ENCODE measurements around the gene SLC16A12. TPM values are rescaled to one million over a fixed set of nuclear protein-coding genes. Genes with fewer than 3 reads are reported as not detected.

Gene SLC16A12
- total and polyA plus RNA-seq, 5 donors: 2.7 to 7.2 (median 4.4) TPM

DNA sequence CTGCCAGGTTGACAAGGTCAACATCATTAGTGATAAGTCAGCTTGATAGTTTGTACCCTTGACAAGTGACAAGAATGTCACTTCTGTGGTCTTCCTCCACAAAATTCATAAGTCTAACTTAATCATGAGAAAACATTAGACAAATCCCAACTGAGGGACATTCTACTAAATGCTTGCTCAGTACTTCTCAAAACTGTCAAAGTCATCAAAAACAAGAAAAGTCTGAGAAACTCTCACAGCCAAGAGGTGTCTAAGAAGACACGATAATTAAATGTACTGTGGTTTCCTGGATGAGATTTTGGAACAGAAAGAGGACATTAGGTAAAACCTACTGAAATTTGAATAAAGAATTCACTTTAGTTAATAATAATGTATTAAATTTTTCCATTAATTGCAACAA is 29.8 kb upstream of the SLC16A12 start:
- DNase-seq (no peak), ATAC-seq (no peak)
- Histone ChIP-seq H3K4me1 (ENCODE audit: control insufficient read depth, insufficient read depth, low read length) (no peaks in the 10 kb centered on the region), H3K4me3 (ENCODE audit: low read length) (no peak overlapping the region), H3K9me3 (ENCODE audit: control insufficient read depth, low read length) (no peaks in the 10 kb centered on the region), H3K27me3 (ENCODE audit: control insufficient read depth, insufficient read depth) (no peaks in the 10 kb centered on the region), H3K27ac (ENCODE audit: low read length) (no peak overlapping the region)
- intact Hi-C loops (cut with DNase I): no loop called here
- 66% methylated on average over 1 of the region's 1 CpG for WGBS

DNA sequence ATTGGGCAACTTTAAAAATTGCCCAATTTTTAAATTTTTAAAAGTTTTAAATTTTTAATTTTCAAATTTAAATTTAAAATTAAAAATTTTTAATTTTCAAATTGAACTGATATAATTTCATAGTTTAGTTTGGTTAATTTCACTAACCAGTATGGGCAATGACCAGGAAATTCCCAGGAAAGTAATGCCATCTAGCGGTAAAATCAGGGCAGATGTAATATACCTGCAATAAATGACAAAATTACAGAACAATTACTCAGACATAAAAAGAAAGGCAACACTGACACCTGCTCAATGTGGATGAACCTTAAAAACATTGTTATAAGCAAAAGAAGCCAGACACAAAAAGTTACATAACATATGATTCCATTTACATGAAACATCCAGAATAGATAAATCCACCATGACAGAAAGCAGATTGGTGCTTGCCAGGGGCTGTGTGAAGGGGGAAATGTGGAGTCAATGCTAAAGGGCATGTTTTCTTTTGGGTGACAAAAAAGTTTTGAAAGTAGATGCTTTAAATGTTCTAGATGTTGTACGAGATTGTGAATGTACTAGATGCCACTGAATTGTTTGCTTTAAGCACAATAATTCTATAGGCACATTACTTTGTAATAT is 28.6 kb upstream of the SLC16A12 start:
- no peak for DNase-seq
- intact Hi-C loops (cut with DNase I): loop anchor here in 1 of 4 donors (5.0 kb wide), 1 partner anchor 137 kb away; no protein-coding TSS in a partner anchor
- Histone ChIP-seq H3K4me1 (ENCODE audit: control insufficient read depth, insufficient read depth, low read length) (no peaks in the 10 kb centered on the region), H3K27ac (ENCODE audit: low read length) (no peak overlapping the region), H3K4me3 (ENCODE audit: low read length) (no peak overlapping the region), H3K27me3 (ENCODE audit: control insufficient read depth, insufficient read depth) (no peaks in the 10 kb centered on the region), H3K9me3 (ENCODE audit: control insufficient read depth, low read length) (no peaks in the 10 kb centered on the region)
- 20% methylated on average over 2 of the region's 2 CpGs for WGBS
- ATAC-seq: peak in 1 of 2 donors; percentile 62

GRCh38 chr10:89563311-89563710 is 27.9 kb upstream of the SLC16A12 start:
- WGBS: 99% methylated on average over 3 of the region's 3 CpGs
- DNase-seq: no peak
- no peaks in the 10 kb centered on the region for H3K9me3 ChIP-seq (ENCODE audit: control insufficient read depth, low read length)
- no peak overlapping the region for H3K4me3 ChIP-seq (ENCODE audit: low read length)
- intact Hi-C loops (cut with DNase I): loop anchor here in 1 of 4 donors (5.0 kb wide), 1 partner anchor 136 kb away; no protein-coding TSS in a partner anchor
- no peak for ATAC-seq
- H3K27ac ChIP-seq (ENCODE audit: low read length): no peak overlapping the region
- H3K27me3 ChIP-seq (ENCODE audit: control insufficient read depth, insufficient read depth): no peaks in the 10 kb centered on the region
- H3K4me1 ChIP-seq (ENCODE audit: control insufficient read depth, insufficient read depth, low read length): no peaks in the 10 kb centered on the region

GRCh38 chr10:89556600-89556999 is 21.2 kb upstream of the SLC16A12 start:
- H3K4me3 ChIP-seq (ENCODE audit: low read length): no peak overlapping the region
- WGBS: 76% methylated on average over 1 of the region's 1 CpG
- DNase-seq: no peak
- H3K27ac ChIP-seq (ENCODE audit: low read length): no peak overlapping the region
- intact Hi-C loops (cut with DNase I): loop anchor here in 2 of 4 donors (5.0 kb wide), 1 partner anchor 129 kb away; no protein-coding TSS in a partner anchor
- no peaks in the 10 kb centered on the region for H3K9me3 ChIP-seq (ENCODE audit: control insufficient read depth, low read length)
- no peaks in the 10 kb centered on the region for H3K27me3 ChIP-seq (ENCODE audit: control insufficient read depth, insufficient read depth)
- no peaks in the 10 kb centered on the region for H3K4me1 ChIP-seq (ENCODE audit: control insufficient read depth, insufficient read depth, low read length)
- no peak for ATAC-seq

DNA sequence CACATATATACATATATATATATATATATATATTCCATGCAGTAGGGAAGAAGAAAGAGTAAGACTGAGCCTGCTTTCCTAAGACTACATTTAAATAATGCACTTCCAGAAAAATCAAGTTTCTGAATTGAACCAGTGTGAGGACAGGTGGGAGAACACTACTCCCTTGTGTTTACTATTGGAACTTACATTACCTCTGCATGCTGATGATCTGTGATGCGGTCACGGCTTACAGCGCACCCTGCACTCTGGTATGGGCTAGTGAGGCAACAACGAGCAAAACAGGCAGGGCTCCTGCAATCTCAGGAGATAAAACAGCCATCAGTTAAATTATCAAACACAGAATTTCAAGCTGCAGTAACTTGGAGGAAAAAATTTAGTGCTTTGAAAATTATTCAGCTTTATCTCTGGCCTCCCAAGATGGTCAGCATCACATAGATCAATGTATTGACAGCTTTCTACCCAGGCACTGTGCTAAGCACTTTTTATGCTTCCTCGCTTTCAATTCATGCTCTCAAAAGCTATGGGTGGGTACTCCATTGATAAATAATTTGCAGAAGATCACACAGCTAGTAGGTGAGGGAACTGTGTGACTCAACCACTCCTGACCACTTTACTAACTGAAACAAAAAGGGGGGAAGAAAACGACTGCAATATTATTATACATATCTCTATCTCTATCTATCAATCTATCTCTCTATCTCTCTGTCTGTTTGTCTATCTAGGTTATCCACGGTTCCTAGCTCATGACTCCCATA is 20.5 kb upstream of the SLC16A12 start:
- H3K4me3 ChIP-seq (ENCODE audit: low read length): no peak overlapping the region

DNA sequence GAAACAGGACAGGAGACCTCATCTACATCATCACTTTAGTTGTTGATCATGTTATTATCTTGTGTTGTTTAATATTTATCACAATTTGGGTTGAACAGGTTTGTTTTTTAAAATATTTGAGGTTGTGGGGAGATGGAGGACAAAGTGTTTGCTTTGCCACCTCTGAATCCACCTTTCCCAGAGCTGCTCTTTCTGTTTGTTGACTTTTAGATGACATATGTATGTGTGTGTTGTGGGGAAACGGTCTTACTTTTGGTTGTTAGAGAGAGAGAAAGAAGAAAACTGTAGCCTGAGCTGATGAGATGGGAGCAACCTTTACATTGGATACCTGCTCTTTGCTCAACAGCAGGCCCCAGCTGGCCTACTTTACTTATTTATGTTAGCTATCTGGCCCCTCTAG is 19.0 kb upstream of the SLC16A12 start:
- H3K27me3 ChIP-seq (ENCODE audit: control insufficient read depth, insufficient read depth): no peaks in the 10 kb centered on the region
- 90% methylated on average over 1 of the region's 1 CpG for WGBS
- no peak overlapping the region for H3K27ac ChIP-seq (ENCODE audit: low read length)
- ATAC-seq: no peak
- intact Hi-C loops (cut with DNase I): loop anchor here in 1 of 4 donors (5.0 kb wide), 1 partner anchor 77 kb away; no protein-coding TSS in a partner anchor
- no peaks in the 10 kb centered on the region for H3K9me3 ChIP-seq (ENCODE audit: control insufficient read depth, low read length)
- H3K4me3 ChIP-seq (ENCODE audit: low read length): no peak overlapping the region
- H3K4me1 ChIP-seq (ENCODE audit: control insufficient read depth, insufficient read depth, low read length): no peaks in the 10 kb centered on the region
- no peak for DNase-seq

More for the DNA sequence above, 20.5 kb upstream of the SLC16A12 start:
- ATAC-seq (peak; percentile 52 to 58), DNase-seq (no peak)
- Histone ChIP-seq H3K4me1 (ENCODE audit: control insufficient read depth, insufficient read depth, low read length) (no peaks in the 10 kb centered on the region), H3K9me3 (ENCODE audit: control insufficient read depth, low read length) (no peaks in the 10 kb centered on the region), H3K27ac (ENCODE audit: low read length) (no peak overlapping the region), H3K27me3 (ENCODE audit: control insufficient read depth, insufficient read depth) (no peaks in the 10 kb centered on the region)
- intact Hi-C loops (cut with DNase I): loop anchor here in 2 of 4 donors (5.0 kb wide), 1 partner anchor 129 kb away; no protein-coding TSS in a partner anchor
- 75% methylated on average over 7 of the region's 7 CpGs for WGBS

DNA sequence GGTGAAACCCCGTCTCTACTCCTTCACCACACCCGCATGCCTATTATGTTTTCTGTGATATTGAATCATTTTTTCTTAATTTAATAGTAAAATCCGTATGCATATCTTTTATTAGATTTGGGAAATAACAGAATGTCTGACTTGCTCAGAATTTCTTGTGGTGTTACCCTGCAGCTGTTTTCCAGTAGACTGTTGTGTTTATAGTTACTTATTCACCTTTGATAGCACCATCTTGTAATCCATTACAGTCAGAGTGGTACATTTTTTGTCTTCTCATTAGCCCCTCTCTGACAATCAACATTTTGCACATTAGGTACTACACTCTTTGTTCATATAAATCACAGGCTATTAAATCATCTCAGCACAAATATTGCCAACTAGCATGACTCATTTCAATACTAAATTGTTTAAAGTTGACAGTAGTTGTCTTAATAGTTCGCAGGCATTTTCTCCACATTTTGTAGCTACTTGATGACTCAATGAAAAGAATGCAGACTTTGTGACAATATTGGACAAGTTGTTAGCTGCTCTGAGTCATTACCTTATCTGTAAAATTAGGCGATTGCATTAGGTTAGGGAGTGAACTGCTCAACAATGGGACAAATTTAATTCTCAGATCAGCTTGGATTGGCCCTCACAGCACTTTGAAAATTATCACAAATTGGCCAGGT is 17.8 kb upstream of the SLC16A12 start:
- no peak overlapping the region for H3K4me3 ChIP-seq (ENCODE audit: low read length)
- no peak overlapping the region for H3K27ac ChIP-seq (ENCODE audit: low read length)
- ATAC-seq: peak; percentile 63 to 79
- intact Hi-C loops (cut with DNase I): loop anchor here in 1 of 4 donors (5.0 kb wide), 1 partner anchor 76 kb away; no protein-coding TSS in a partner anchor
- no peaks in the 10 kb centered on the region for H3K4me1 ChIP-seq (ENCODE audit: control insufficient read depth, insufficient read depth, low read length)
- no peak for DNase-seq
- no peaks in the 10 kb centered on the region for H3K9me3 ChIP-seq (ENCODE audit: control insufficient read depth, low read length)
- WGBS: 69% methylated on average over 5 of the region's 5 CpGs
- H3K27me3 ChIP-seq (ENCODE audit: control insufficient read depth, insufficient read depth): no peaks in the 10 kb centered on the region

DNA sequence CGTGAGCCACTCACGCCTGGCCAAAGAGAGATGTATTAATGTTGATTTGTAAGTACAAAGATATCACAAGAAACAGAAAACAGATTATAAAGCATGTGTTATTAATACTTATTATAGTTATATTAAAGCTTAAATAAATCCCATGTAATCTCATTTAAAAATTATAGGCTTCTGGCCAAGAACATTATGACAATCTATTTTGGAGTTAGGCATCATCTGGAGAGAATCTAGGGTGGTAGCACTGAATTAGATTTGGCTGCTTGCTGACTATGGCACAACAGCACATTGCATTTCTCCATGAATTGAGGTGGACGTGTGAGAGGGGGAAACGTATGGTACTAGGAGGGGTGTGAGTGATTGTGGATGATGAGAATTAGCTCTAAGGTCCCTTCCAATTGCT is 16.8 kb upstream of the SLC16A12 start:
- Histone ChIP-seq H3K4me3 (ENCODE audit: low read length) (no peak overlapping the region), H3K27me3 (ENCODE audit: control insufficient read depth, insufficient read depth) (no peaks in the 10 kb centered on the region), H3K4me1 (ENCODE audit: control insufficient read depth, insufficient read depth, low read length) (no peaks in the 10 kb centered on the region), H3K27ac (ENCODE audit: low read length) (no peak overlapping the region), H3K9me3 (ENCODE audit: control insufficient read depth, low read length) (no peaks in the 10 kb centered on the region)
- 74% methylated on average over 4 of the region's 4 CpGs for WGBS
- ATAC-seq: peak in 1 of 2 donors; percentile 26
- no peak for DNase-seq
- intact Hi-C loops (cut with DNase I): loop anchor here in 1 of 4 donors (5.0 kb wide), 1 partner anchor 75 kb away; no protein-coding TSS in a partner anchor

GRCh38 chr10:89550509-89550908 is 15.1 kb upstream of the SLC16A12 start:
- WGBS: 46% methylated on average over 5 of the region's 5 CpGs
- Histone ChIP-seq H3K4me3 (ENCODE audit: low read length) (no peak overlapping the region), H3K9me3 (ENCODE audit: control insufficient read depth, low read length) (no peaks in the 10 kb centered on the region), H3K4me1 (ENCODE audit: control insufficient read depth, insufficient read depth, low read length) (no peaks in the 10 kb centered on the region), H3K27ac (ENCODE audit: low read length) (no peak overlapping the region), H3K27me3 (ENCODE audit: control insufficient read depth, insufficient read depth) (no peaks in the 10 kb centered on the region)
- intact Hi-C loops (cut with DNase I): loop anchor here in 1 of 4 donors (5.0 kb wide), 1 partner anchor 73 kb away; no protein-coding TSS in a partner anchor
- peak; percentile 78 for ATAC-seq
- DNase-seq: peak; percentile 46 to 64 (median 52)

DNA sequence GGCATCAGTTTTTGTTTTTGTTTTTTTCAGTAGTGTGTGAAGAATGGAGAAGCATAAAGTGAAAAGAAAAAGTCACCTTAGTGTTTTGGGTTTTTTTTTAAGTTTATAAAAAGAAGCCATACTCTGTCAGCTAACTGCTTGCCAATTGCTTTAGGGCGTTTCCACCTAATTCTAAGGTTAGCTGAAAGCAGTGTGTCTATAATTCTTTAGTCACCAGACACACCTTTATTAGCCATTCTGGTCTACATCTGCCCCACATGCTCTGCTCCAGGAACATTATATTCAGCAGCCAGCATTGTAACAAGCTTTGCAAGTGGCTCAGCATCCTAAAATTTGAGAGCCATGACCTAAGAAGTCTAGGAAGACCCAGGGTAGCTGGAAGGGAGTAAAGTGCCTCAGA is 14.1 kb upstream of the SLC16A12 start:
- ATAC-seq (no peak), DNase-seq (no peak)
- H3K4me1 ChIP-seq (ENCODE audit: control insufficient read depth, insufficient read depth, low read length): no peaks in the 10 kb centered on the region
- H3K9me3 ChIP-seq (ENCODE audit: control insufficient read depth, low read length): no peaks in the 10 kb centered on the region
- intact Hi-C loops (cut with DNase I): loop anchor here in 1 of 4 donors (10.0 kb wide), 1 partner anchor 75 kb away; no protein-coding TSS in a partner anchor
- 74% methylated on average over 1 of the region's 1 CpG for WGBS
- no peak overlapping the region for H3K27ac ChIP-seq (ENCODE audit: low read length)
- H3K27me3 ChIP-seq (ENCODE audit: control insufficient read depth, insufficient read depth): no peaks in the 10 kb centered on the region
- no peak overlapping the region for H3K4me3 ChIP-seq (ENCODE audit: low read length)

Measured in right cardiac atrium (tissue), 5 donors.